GM23248 (cell line): Measurements from ENCODE around the gene TOR1AIP2. TPM values are rescaled to one million over a fixed set of nuclear protein-coding genes. Genes with fewer than 3 reads are reported as not detected.
"Not testable (repeated sequence)": the region's sequence is repeated elsewhere in the genome, so short reads cannot be mapped to it uniquely, and the experiment has no call there.

Source experiments
- DNase-seq: peaks from one replicate; pipeline ENCODE4 v3.0.0-alpha.2; 2015
- H2AFZ ChIP-seq: fragments of 200-600 bp; sonication (generic); 2 replicates; pipeline ENCODE4 v1.6.1; 2016; ENCODE audit warnings: antibody characterized with exemption
- H3F3A ChIP-seq: fragments of 200-600 bp; sonication (generic); 2 replicates; pipeline ENCODE4 v1.6.1; 2016; ENCODE audit warnings: mild to moderate bottlenecking, antibody characterized with exemption, mixed run types; ENCODE audit not compliant: insufficient read depth
- H3K27ac ChIP-seq: fragments of 200-600 bp; sonication (generic); 2 replicates; pipeline ENCODE4 v1.5.1; 2016; ENCODE audit warnings: mild to moderate bottlenecking
- H3K27me3 ChIP-seq: fragments of 200-600 bp; sonication (generic); replicated peaks from 2 replicates; pipeline ENCODE4 v1.6.1; 2016; ENCODE audit warnings: mild to moderate bottlenecking; ENCODE audit not compliant: insufficient read depth
- H3K36me3 ChIP-seq: fragments of 200-600 bp; sonication (generic); 2 replicates; pipeline ENCODE4 v1.6.1; 2016; ENCODE audit warnings: low read depth, mild to moderate bottlenecking
- H3K4me1 ChIP-seq: fragments of 200-600 bp; sonication (generic); 2 replicates; pipeline ENCODE4 v1.6.1; 2016; ENCODE audit warnings: mild to moderate bottlenecking; ENCODE audit not compliant: insufficient read depth
- H3K4me2 ChIP-seq: fragments of 200-600 bp; sonication (generic); one replicate; pipeline ENCODE4 v1.6.1; 2016; ENCODE audit warnings: mild to moderate bottlenecking; ENCODE audit not compliant: unreplicated experiment
- H3K4me3 ChIP-seq: fragments of 200-600 bp; sonication (generic); 2 replicates; pipeline ENCODE4 v1.5.1; 2016; ENCODE audit warnings: mild to moderate bottlenecking
- H3K79me2 ChIP-seq: fragments of 200-600 bp; sonication (generic); 2 replicates; pipeline ENCODE4 v1.6.1; 2016; ENCODE audit warnings: mild to moderate bottlenecking; ENCODE audit not compliant: insufficient read depth
- H3K9ac ChIP-seq: fragments of 200-600 bp; sonication (generic); 2 replicates; pipeline ENCODE4 v1.6.1; 2016; ENCODE audit warnings: mild to moderate bottlenecking
- H3K9me2 ChIP-seq: fragments of 200-600 bp; sonication (generic); 2 replicates; pipeline ENCODE4 v1.6.1; 2016; ENCODE audit warnings: mixed run types, mild to moderate bottlenecking, moderate library complexity; ENCODE audit not compliant: insufficient read depth
- H3K9me3 ChIP-seq: fragments of 200-600 bp; sonication (generic); one replicate; pipeline ENCODE4 v1.6.1; 2017; ENCODE audit warnings: low read depth
- H4K20me1 ChIP-seq: fragments of 200-600 bp; sonication (generic); 2 replicates; pipeline ENCODE4 v1.6.0; 2016; ENCODE audit not compliant: insufficient read depth
- EZH2 ChIP-seq: fragments of 200-600 bp; sonication (generic); IDR thresholded peaks from 2 replicates; pipeline ENCODE4 v1.6.1; 2018; ENCODE audit warnings: antibody characterized with exemption, mild to moderate bottlenecking; ENCODE audit not compliant: insufficient read depth, poor library complexity, severe bottlenecking
- EZH2phosphoT487 ChIP-seq: fragments of 200-600 bp; sonication (generic); IDR thresholded peaks from 2 replicates; pipeline ENCODE4 v1.6.1; 2018; ENCODE audit warnings: antibody characterized with exemption, moderate library complexity, mild to moderate bottlenecking, low read depth; ENCODE audit not compliant: insufficient read depth
- WGBS, 2 experiments: methylation state at CpG; one replicate each; pipeline ENCODE4 v1.1.6; 2015 to 2017; ENCODE audit warnings: low lambda C conversion rate in 2 of 2, low coverage in 1 of 2; ENCODE audit errors: missing lambda C conversion rate in 2 of 2; 5-methylcytosine and 5-hydroxymethylcytosine counted together
- in situ Hi-C: fragments of 300-500 bp; cut with MboI; formaldehyde crosslinking; loops from 2 replicates; pipeline ENCODE4 v1.15.0; 2020
- polyA plus RNA-seq: library from polyadenylated mRNA; unstranded; fragments of >200 nt; fragmentation: Nextera tagmentation; extraction: Ambion mirVana; gene quantifications from 2 replicates; pipeline ENCODE4 v1.2.1, GENCODE V29; 2016
- total RNA-seq: library from RNA; depleted of rRNA; stranded (reverse); fragments of >200 nt; shearing (Covaris generic); gene quantifications from 2 replicates; pipeline ENCODE4 v1.2.3, GENCODE V29; 2014

TOR1AIP2 gene
- total and polyA plus RNA-seq, 2 experiments from 2014 or later: 37.2 to 97.1 TPM

- in situ Hi-C loops: loop anchor here (5.0 kb wide), 1 partner anchor 99 kb away; no protein-coding TSS in a partner anchor
- WGBS, 2 experiments: 55 to 61% methylated on average over 4 of the region's 4 CpGs
- Histone ChIP-seq H4K20me1 (no peaks in the 10 kb centered on the region), H3K79me2 (no peaks in the 10 kb centered on the region), H3F3A (no peaks in the 10 kb centered on the region), H3K27me3 (peaks cover 33% of the 10 kb centered on the region), H3K9ac (no peak overlapping the region), H3K4me2 (no peak overlapping the region), H3K36me3 (no peaks in the 10 kb centered on the region), H3K27ac (no peak overlapping the region), H3K9me3 (no peaks in the 10 kb centered on the region), H2AFZ (no peak overlapping the region), H3K4me1 (no peaks in the 10 kb centered on the region), H3K4me3 (no peak overlapping the region), H3K9me2 (no peaks in the 10 kb centered on the region)
- DNase-seq: no peak
- TF ChIP-seq EZH2phosphoT487: no peak
- TF ChIP-seq EZH2: no peak
Observed at GRCh38 chr1:179806333-179806732, 71.3 kb downstream of the TOR1AIP2 start.

- Histone ChIP-seq H3K4me1 (no peaks in the 10 kb centered on the region), H3K27ac (no peak overlapping the region)
- in situ Hi-C loops: loop anchor here (5.0 kb wide), 1 partner anchor 98 kb away; no protein-coding TSS in a partner anchor
Observed at GRCh38 chr1:179805291-179806195, 72.1 kb downstream of the TOR1AIP2 start.

GRCh38 chr1:179804417-179804816, 73.2 kb downstream of the TOR1AIP2 start:
- H3K4me1 ChIP-seq, H3K4me2 ChIP-seq, H3K9me2 ChIP-seq, H4K20me1 ChIP-seq, H2AFZ ChIP-seq, H3F3A ChIP-seq, H3K9me3 ChIP-seq, DNase-seq, in situ Hi-C loops, H3K27ac ChIP-seq, H3K4me3 ChIP-seq, H3K9ac ChIP-seq, H3K36me3 ChIP-seq, H3K79me2 ChIP-seq: not testable (repeated sequence)
- 58 to 62% methylated on average over 2 of the region's 2 CpGs for WGBS, 2 experiments
- H3K27me3 ChIP-seq: peaks cover 23% of the 10 kb centered on the region

More at GRCh38 chr1:179805291-179806195, 72.1 kb downstream of the TOR1AIP2 start:
- Histone ChIP-seq H2AFZ (no peak overlapping the region), H3K79me2 (no peaks in the 10 kb centered on the region), H3K27me3 (peaks cover 29% of the 10 kb centered on the region), H3K36me3 (no peaks in the 10 kb centered on the region), H3K9me2 (no peaks in the 10 kb centered on the region), H3K4me2 (no peak overlapping the region), H3K4me3 (no peak overlapping the region), H3F3A (no peaks in the 10 kb centered on the region), H3K9me3 (no peaks in the 10 kb centered on the region), H3K9ac (no peak overlapping the region), H4K20me1 (no peaks in the 10 kb centered on the region)
- TF ChIP-seq EZH2phosphoT487 (no peak), EZH2 (no peak)
- WGBS, 2 experiments: 67 to 68% methylated on average over 19 of the region's 19 CpGs
- peak; percentile 16 for DNase-seq

GRCh38 chr1:179803918-179804317, 73.7 kb downstream of the TOR1AIP2 start:
- H3K4me3 ChIP-seq: no peak overlapping the region
- H3K36me3 ChIP-seq: no peaks in the 10 kb centered on the region
- TF ChIP-seq EZH2: no peak
- no peak for TF ChIP-seq EZH2phosphoT487
- H3K9ac ChIP-seq: no peak overlapping the region
- H3F3A ChIP-seq: no peaks in the 10 kb centered on the region
- H3K79me2 ChIP-seq: no peaks in the 10 kb centered on the region
- H3K9me2 ChIP-seq: no peaks in the 10 kb centered on the region
- peaks cover 23% of the 10 kb centered on the region for H3K27me3 ChIP-seq
- H2AFZ ChIP-seq: no peak overlapping the region
- no peaks in the 10 kb centered on the region for H3K4me1 ChIP-seq
- no peaks in the 10 kb centered on the region for H3K9me3 ChIP-seq
- H3K27ac ChIP-seq: no peak overlapping the region
- peak; percentile 17 for DNase-seq
- 18 to 20% methylated on average over 1 of the region's 1 CpG for WGBS, 2 experiments
- in situ Hi-C loops: no loop called here
- H3K4me2 ChIP-seq: no peak overlapping the region
- no peaks in the 10 kb centered on the region for H4K20me1 ChIP-seq
